Measurements from ENCODE around the gene MFAP5. TPM values are rescaled to one million over a fixed set of nuclear protein-coding genes. Genes with fewer than 3 reads are reported as not detected.

MFAP5 gene
- polyA plus RNA-seq, 3 donors, result not detected

DNA sequence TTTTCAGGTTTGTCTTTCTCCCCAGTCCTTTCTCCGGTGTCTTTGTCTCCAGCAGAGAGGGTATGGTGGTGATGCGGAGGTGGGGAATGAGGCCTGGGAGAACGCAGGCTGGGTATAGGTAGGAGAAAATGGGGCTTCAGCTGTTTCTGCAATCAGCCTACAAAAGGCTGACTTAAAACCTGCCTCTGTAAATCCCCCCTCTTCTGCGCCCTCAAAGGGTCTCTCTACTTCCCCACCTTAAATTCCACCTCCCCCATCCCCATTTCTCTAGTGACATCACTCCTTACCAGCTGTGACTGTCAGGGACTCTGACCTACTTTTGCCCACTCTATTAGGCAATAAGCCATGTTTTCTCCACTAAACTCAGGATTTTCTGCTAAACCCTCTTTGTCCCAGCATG, 27.1 kb upstream of the MFAP5 start:
- H3K9me3 ChIP-seq (replicated peaks in 1 of 2; ENCODE audit: control insufficient read depth in 1 of 2, insufficient read depth in 1 of 2, low read length in 2 of 2), result no peaks in the 10 kb centered on the region
- no peak overlapping the region for H2AFZ ChIP-seq (ENCODE audit: insufficient read depth, low read depth, low read length, poor library complexity, severe bottlenecking)
- H3K4me1 Mint-ChIP-seq, result peaks cover 22% of the 10 kb centered on the region
- peak overlapping the region in 1 of 7 donors; percentile 8 for H3K27ac Mint-ChIP-seq
- no peak overlapping the region for H3K4me3 ChIP-seq (replicated peaks in 1 of 3; ENCODE audit: low read depth in 2 of 3, low read length in 3 of 3)
- H3K27ac ChIP-seq (ENCODE audit: low read depth in 1 of 2, low read length in 2 of 2), result no peak overlapping the region
- no peaks in the 10 kb centered on the region for H4K20me1 ChIP-seq (ENCODE audit: insufficient read depth, low read length)
- H3K79me2 ChIP-seq (ENCODE audit: insufficient read depth, low read length), result no peaks in the 10 kb centered on the region
- DNase-seq, result no peak
- WGBS (ENCODE audit: insufficient coverage), result 82% methylated on average over 1 of the region's 4 CpGs
- H3K4me2 ChIP-seq (replicated peaks; ENCODE audit: extremely low read depth, low read length, poor library complexity, severe bottlenecking), result no peak overlapping the region
- TF ChIP-seq, protein P1, sequence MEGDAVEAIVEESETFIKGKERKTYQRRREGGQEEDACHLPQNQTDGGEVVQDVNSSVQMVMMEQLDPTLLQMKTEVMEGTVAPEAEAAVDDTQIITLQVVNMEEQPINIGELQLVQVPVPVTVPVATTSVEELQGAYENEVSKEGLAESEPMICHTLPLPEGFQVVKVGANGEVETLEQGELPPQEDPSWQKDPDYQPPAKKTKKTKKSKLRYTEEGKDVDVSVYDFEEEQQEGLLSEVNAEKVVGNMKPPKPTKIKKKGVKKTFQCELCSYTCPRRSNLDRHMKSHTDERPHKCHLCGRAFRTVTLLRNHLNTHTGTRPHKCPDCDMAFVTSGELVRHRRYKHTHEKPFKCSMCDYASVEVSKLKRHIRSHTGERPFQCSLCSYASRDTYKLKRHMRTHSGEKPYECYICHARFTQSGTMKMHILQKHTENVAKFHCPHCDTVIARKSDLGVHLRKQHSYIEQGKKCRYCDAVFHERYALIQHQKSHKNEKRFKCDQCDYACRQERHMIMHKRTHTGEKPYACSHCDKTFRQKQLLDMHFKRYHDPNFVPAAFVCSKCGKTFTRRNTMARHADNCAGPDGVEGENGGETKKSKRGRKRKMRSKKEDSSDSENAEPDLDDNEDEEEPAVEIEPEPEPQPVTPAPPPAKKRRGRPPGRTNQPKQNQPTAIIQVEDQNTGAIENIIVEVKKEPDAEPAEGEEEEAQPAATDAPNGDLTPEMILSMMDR (IDR thresholded peaks at IDR 0.05), result no peak
- peaks cover 19 to 20% of the 10 kb centered on the region in 2 donors for H3K4me1 ChIP-seq (ENCODE audit: control insufficient read depth in 1 of 2, insufficient read depth in 2 of 2, low read length in 2 of 2)
- no peaks in the 10 kb centered on the region for H3K36me3 Mint-ChIP-seq
- H3K9ac ChIP-seq (ENCODE audit: insufficient read depth, low read length, poor library complexity, severe bottlenecking), result no peak overlapping the region
- no peaks in the 10 kb centered on the region for H3K27me3 ChIP-seq (ENCODE audit: control insufficient read depth in 2 of 2, insufficient read depth in 2 of 2, low read length in 2 of 2)
- no peaks in the 10 kb centered on the region for H3K9me3 Mint-ChIP-seq
- no peak overlapping the region for H3K4me3 Mint-ChIP-seq
- H3K36me3 ChIP-seq (replicated peaks in 1 of 2; ENCODE audit: control insufficient read depth in 1 of 2, insufficient read depth in 2 of 2, low read length in 2 of 2), result no peaks in the 10 kb centered on the region
- intact Hi-C loops (cut with micrococcal nuclease), result loop anchor here (10.0 kb wide), 3 partner anchors 165 to 345 kb away; no protein-coding TSS in a partner anchor
- H3K27me3 Mint-ChIP-seq (ENCODE audit: low read depth in 3 of 3), result peaks cover 4 to 10% (median 5%) of the 10 kb centered on the region in 3 donors

DNA sequence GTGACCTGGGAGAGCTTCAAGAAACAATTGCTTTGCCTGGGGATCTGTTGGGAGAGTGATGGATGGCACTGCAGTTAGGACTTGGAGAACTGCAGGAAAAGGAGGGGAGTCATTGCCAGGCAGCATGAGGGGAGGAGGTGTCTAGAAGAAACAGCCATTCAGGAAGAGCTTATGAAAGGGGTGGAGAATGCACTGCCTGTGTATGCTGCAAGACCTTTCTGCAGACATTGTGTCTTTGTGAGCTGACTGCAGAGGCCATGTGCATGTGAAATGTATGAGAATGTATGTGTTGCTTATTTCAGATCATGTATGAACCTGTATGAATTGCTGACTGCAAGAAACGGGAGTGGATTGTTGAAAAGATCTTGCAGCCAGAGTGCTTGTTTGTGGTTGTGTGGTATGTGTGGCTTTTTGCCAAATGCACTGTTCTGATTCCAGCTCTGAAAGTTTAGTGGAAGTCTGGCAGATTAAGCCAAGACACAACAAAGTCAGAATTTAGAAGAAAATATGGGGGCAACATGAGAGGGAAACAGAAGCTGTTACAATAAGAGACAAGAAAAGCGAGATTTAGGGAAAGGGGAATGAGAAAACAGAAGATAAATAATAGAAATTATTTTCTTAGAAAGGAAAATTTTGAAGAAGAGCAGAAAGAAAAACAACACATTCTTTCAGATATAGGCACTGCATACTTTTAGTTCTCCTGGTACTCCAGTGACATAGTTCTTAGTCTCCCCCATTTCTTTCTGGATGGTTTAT, 25.4 kb upstream of the MFAP5 start:
- H3K27ac ChIP-seq (ENCODE audit: low read depth in 1 of 2, low read length in 2 of 2), result peak overlapping the region in 1 of 2 donors; percentile 52
- H3K4me2 ChIP-seq (replicated peaks; ENCODE audit: extremely low read depth, low read length, poor library complexity, severe bottlenecking), result peak overlapping the region; percentile 4
- H3K9ac ChIP-seq (ENCODE audit: insufficient read depth, low read length, poor library complexity, severe bottlenecking), result no peak overlapping the region
- DNase-seq, result no peak
- H2AFZ ChIP-seq (ENCODE audit: insufficient read depth, low read depth, low read length, poor library complexity, severe bottlenecking), result peak overlapping the region; percentile 64
- H3K4me1 ChIP-seq (ENCODE audit: control insufficient read depth in 1 of 2, insufficient read depth in 2 of 2, low read length in 2 of 2), result peaks cover 19 to 20% of the 10 kb centered on the region in 2 donors
- no peaks in the 10 kb centered on the region for H3K36me3 Mint-ChIP-seq
- H3K27ac Mint-ChIP-seq, result no peak overlapping the region
- H4K20me1 ChIP-seq (ENCODE audit: insufficient read depth, low read length), result no peaks in the 10 kb centered on the region
- H3K4me1 Mint-ChIP-seq, result peaks cover 19% of the 10 kb centered on the region
- TF ChIP-seq, protein P1 (IDR thresholded peaks at IDR 0.05), result no peak
- 0% methylated on average over 1 of the region's 2 CpGs for WGBS (ENCODE audit: insufficient coverage)
- intact Hi-C loops (cut with micrococcal nuclease), result loop anchor here (10.0 kb wide), 3 partner anchors 167 to 347 kb away; no protein-coding TSS in a partner anchor
- no peaks in the 10 kb centered on the region for H3K79me2 ChIP-seq (ENCODE audit: insufficient read depth, low read length)
- H3K27me3 Mint-ChIP-seq (ENCODE audit: low read depth in 3 of 3), result peaks cover 2 to 7% (median 4%) of the 10 kb centered on the region in 3 donors
- no peaks in the 10 kb centered on the region for H3K36me3 ChIP-seq (replicated peaks in 1 of 2; ENCODE audit: control insufficient read depth in 1 of 2, insufficient read depth in 2 of 2, low read length in 2 of 2)
- H3K9me3 ChIP-seq (replicated peaks in 1 of 2; ENCODE audit: control insufficient read depth in 1 of 2, insufficient read depth in 1 of 2, low read length in 2 of 2), result no peaks in the 10 kb centered on the region
- H3K4me3 Mint-ChIP-seq, result no peak overlapping the region
- H3K27me3 ChIP-seq (ENCODE audit: control insufficient read depth in 2 of 2, insufficient read depth in 2 of 2, low read length in 2 of 2), result no peaks in the 10 kb centered on the region
- no peaks in the 10 kb centered on the region for H3K9me3 Mint-ChIP-seq
- H3K4me3 ChIP-seq (replicated peaks in 1 of 3; ENCODE audit: low read depth in 2 of 3, low read length in 3 of 3), result no peak overlapping the region

All from CD14-positive monocyte (primary cell).